ENCODE measurements around the gene CDH13. TPM values are rescaled to one million over a fixed set of nuclear protein-coding genes. Genes with fewer than 3 reads are reported as not detected.

Gene CDH13
- total and polyA plus RNA-seq, 10 of the 15 experiments (the other 5 are each of a cell fraction or from before 2014, with no cell fraction given), result under 0.01 to 0.05 TPM; not detected in 8

- no peak for TF ChIP-seq BCL3 (IDR thresholded peaks at IDR 0.05; ENCODE audit: borderline replicate concordance, insufficient read depth, low read depth, low read length, poor library complexity, severe bottlenecking)
- no peak for TF ChIP-seq YBX1 (IDR thresholded peaks at IDR 0.05)
Observed at GRCh38 chr16:83335076-83335475, 708.3 kb downstream of the CDH13 start (continued).

- H3K4me1 ChIP-seq (ENCODE audit: control insufficient read depth, insufficient read depth, low read length), result no peaks in the 10 kb centered on the region
- RAD21 ChIA-PET (ENCODE audit: unreplicated experiment), result no interaction called here
- no peaks in the 10 kb centered on the region for H3K27me3 ChIP-seq (replicated peaks in 1 of 2; ENCODE audit: control insufficient read depth in 2 of 2, insufficient read depth in 2 of 2, low read length in 1 of 2)
- no peak for FAIRE-seq
- no peak overlapping the region for H3K4me2 ChIP-seq (ENCODE audit: control insufficient read depth, insufficient read depth)
- H4K20me1 ChIP-seq (ENCODE audit: control insufficient read depth, insufficient read depth), result no peaks in the 10 kb centered on the region
- DNase-seq (ENCODE audit: low read depth, low spot score), result no peak
- ATAC-seq, result no peak
- POLR2A ChIA-PET, result no interaction called here
- no peaks in the 10 kb centered on the region for H3K9me3 ChIP-seq (replicated peaks; ENCODE audit: control insufficient read depth, insufficient read depth, low read length)
- SMC1A ChIA-PET (ENCODE audit: uncharacterized antibody, unreplicated experiment), result no interaction called here
- no peak overlapping the region for H2AFZ ChIP-seq (ENCODE audit: control insufficient read depth, low read depth, low read length)
- no peaks in the 10 kb centered on the region for H3K79me2 ChIP-seq (ENCODE audit: control insufficient read depth, insufficient read depth, low read length)
- no peak overlapping the region for H3K4me3 ChIP-seq
- BruUV-seq (replicated peaks), result no TSS peak
- TF ChIP-seq SIN3A (IDR thresholded peaks at IDR 0.05; ENCODE audit: low read depth, low read length), result no peak
- TF ChIP-seq NFYA (IDR thresholded peaks at IDR 0.05; ENCODE audit: borderline replicate concordance, low read depth, low read length), result no peak
- no peak for TF ChIP-seq YY1 (IDR thresholded peaks at IDR 0.05; ENCODE audit: low read depth, low read length)
- no peak for TF ChIP-seq E2F4 (IDR thresholded peaks at IDR 0.05; ENCODE audit: low read depth, low read length)
- no peak for TF ChIP-seq SUPT20H (IDR thresholded peaks at IDR 0.05; ENCODE audit: borderline replicate concordance, control insufficient read depth, low read depth, low read length)
- TF ChIP-seq STAT3 (IDR thresholded peaks at IDR 0.05; ENCODE audit: low read depth, low read length), result no peak
- TF ChIP-seq FOS (IDR thresholded peaks at IDR 0.05; ENCODE audit: borderline replicate concordance, extremely low read depth, insufficient read length), result no peak
- TF ChIP-seq PKNOX1 (IDR thresholded peaks at IDR 0.05), result no peak
- no peak for TF ChIP-seq TCF7 (IDR thresholded peaks at IDR 0.05; ENCODE audit: borderline replicate concordance)
- WGBS (ENCODE audit: insufficient coverage, insufficient replicate concordance, low lambda C conversion rate, missing lambda C conversion rate), result 36% methylated on average over 3 of the region's 3 CpGs
- in situ Hi-C loops (cut with MboI) (no loop called here), intact Hi-C loops (cut with micrococcal nuclease; ENCODE audit: unreplicated experiment) (loop anchor here (10.0 kb wide), 1 partner anchor 58 kb away; no protein-coding TSS in a partner anchor)
- H3K9ac ChIP-seq (ENCODE audit: control insufficient read depth, insufficient read depth, low read length), result no peak overlapping the region
- H3K36me3 ChIP-seq (ENCODE audit: control insufficient read depth in 2 of 2, insufficient read depth in 2 of 2, low read length in 1 of 2), result no peaks in the 10 kb centered on the region
- CTCF ChIA-PET, result no interaction called here
- no peak overlapping the region for H3K27ac ChIP-seq (ENCODE audit: control insufficient read depth, insufficient read depth)
Observed at GRCh38 chr16:83336603-83337002, 709.8 kb downstream of the CDH13 start.
